Heart left ventricle (tissue), 16 donors: ENCODE measurements around the gene CSMD2. TPM values are rescaled to one million over a fixed set of nuclear protein-coding genes. Genes with fewer than 3 reads are reported as not detected.

Experiments
- ATAC-seq, 4 donors: fragments of 200-7000 bp; cut with Tn5 transposase; one replicate each; pipeline ENCODE4 v1.9.1; 2020 to 2022; ENCODE audit warnings: moderate library complexity in 4 of 4, mild to moderate bottlenecking in 3 of 4, moderate number of reproducible peaks in 1 of 4
- DNase-seq, 5 donors: peaks; one replicate each; pipeline ENCODE4 v3.0.0-alpha.2; 2020
- H3K27ac ChIP-seq, 12 donors: fragments of 200-600 bp; sonication (generic) in 4 of 12; one replicate each; pipeline versions ENCODE4 v1.5.0 to v1.8.0; 2016 to 2022; ENCODE audit warnings: mild to moderate bottlenecking in 2 of 12
- H3K27me3 ChIP-seq, 9 donors: fragments of 200-600 bp; sonication (generic) in 2 of 9; one replicate each; pipeline versions ENCODE4 v1.5.1 to v1.8.0; 2016 to 2022; ENCODE audit warnings: mild to moderate bottlenecking in 3 of 9
- H3K36me3 ChIP-seq, 9 donors: fragments of 200-600 bp; sonication (generic) in 2 of 9; one replicate each; pipeline versions ENCODE4 v1.5.0 to v1.8.0; 2018 to 2022; ENCODE audit warnings: mild to moderate bottlenecking in 2 of 9
- H3K4me1 ChIP-seq, 12 donors: fragments of 200-600 bp; sonication (generic) in 4 of 12; one replicate each; pipeline versions ENCODE4 v1.5.0 to v1.8.0; 2016 to 2022; ENCODE audit warnings: mild to moderate bottlenecking in 3 of 12
- H3K4me3 ChIP-seq, 12 donors: fragments of 200-600 bp; sonication (generic) in 4 of 12; one replicate each; pipeline versions ENCODE4 v1.5.0 to v1.8.0; 2017 to 2022; ENCODE audit warnings: mild to moderate bottlenecking in 9 of 12, moderate library complexity in 4 of 12
- H3K9me3 ChIP-seq, 12 donors: fragments of 200-600 bp; sonication (generic) in 4 of 12; one replicate each; pipeline versions ENCODE4 v1.5.0 to v1.8.0; 2016 to 2022; ENCODE audit warnings: mild to moderate bottlenecking in 1 of 12
- POLR2A ChIP-seq, 2 donors: fragments of 450-650 bp; IDR thresholded peaks; one replicate each; pipeline ENCODE4 v1.6.1; 2017; ENCODE audit warnings: antibody characterized with exemption in 2 of 2, mild to moderate bottlenecking in 2 of 2, moderate library complexity in 2 of 2
- WGBS, 4 donors: extraction: QIAGEN DNeasy Blood & Tissue Kit in 2 of 4; methylation state at CpG; one replicate each; pipeline versions ENCODE4 v1.1.5 to v1.1.7; 2013 to 2018; 5-methylcytosine and 5-hydroxymethylcytosine counted together
- intact Hi-C, 10 donors: fragments of 100-400 bp; cut with DNase I; formaldehyde crosslinking; loops; one replicate each; pipeline versions ENCODE4 v1.11.1 to v1.14.2; 2022
- polyA plus RNA-seq, 2 donors: library from polyadenylated mRNA; stranded (reverse); fragments of 200-250 nt; gene quantifications; one replicate each; pipeline ENCODE4 v1.2.3, GENCODE V29; 2013
- total RNA-seq, 9 donors: library from RNA; depleted of rRNA in 2 of 9; stranded (reverse); fragments of >200 nt in 2 of 9; fragmentation: NEBNext Ultra II Directional in 3 of 9; extraction: Animal tissue kit (Norgen Biotek cat#: 25700) in 3 of 9; gene quantifications; one replicate each; pipeline versions ENCODE4 v1.1.0 to v1.2.4, GENCODE V29; 2016 to 2023
- TF ChIP-seq, protein P1 (sequence below), 12 donors: fragments of 200-600 bp; sonication (generic) in 4 of 12; IDR thresholded peaks; one replicate each; pipeline versions ENCODE4 v1.5.0 to v1.8.0; 2018 to 2022; ENCODE audit warnings: antibody characterized with exemption in 12 of 12, mild to moderate bottlenecking in 5 of 12
- donor health status: ischemic (EF 13 %, LVEDD 7.1; RV severe dilation, severe dysfunction).
- donor health status: healthy with polysubstance abuse.
- donor health status: DM: no; HTN: yes; CAD: no.
- donor health status: DM: no; HTN: no; CAD: no.
- donor health status: ischemic (EF 25% LVEDD 6.9; RV normal size, moderate dysfunction).
- donor health status: ischemic (EF 25% LVEDD 5.7; RV mildly dilated, moderate dysfunction).
- donor health status: healthy.
- donor health status: DM: yes; HTN: yes; CAD: no.
- donor health status: ischemic (EF 35%, LVEDD 5.7; RV mildly dilated, moderate dysfunction).
- donor health status: nonischemic (EF 11% LVEDD 7.7; RV severe dilation, severe dysfunction).
- donor health status: DM: yes; HTN: yes; CAD: no.
- donor health status: PGD.
- donor health status: ischemic (EF 29% LVEDD 5.4; RV normal size, mild dysfunction).
- donor health status: nonischemic (EF 23%, LVEDD 6.1; RV moderate dilation, normal function).

Gene CSMD2
- total and polyA plus RNA-seq, 11 donors = 0.02 to 0.79 (median 0.22) TPM

DNA sequence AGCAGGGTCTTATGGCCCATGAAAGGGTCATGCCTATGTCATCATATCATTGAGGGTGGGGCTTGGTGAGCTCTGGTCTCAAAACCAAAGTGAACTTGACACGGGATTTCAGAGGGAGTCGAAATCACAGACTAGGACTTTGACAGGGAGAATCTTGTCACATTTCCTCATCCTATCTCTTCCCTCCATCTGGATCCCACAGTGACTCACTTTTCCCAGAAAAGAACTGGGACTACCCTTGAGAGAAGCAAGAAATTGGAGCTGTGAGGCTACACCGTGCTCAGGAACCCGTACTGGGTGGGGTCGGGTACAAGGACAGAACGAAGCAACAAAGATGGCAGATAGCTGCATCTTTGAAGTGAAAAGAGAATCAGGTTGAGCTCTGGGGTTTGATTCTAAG is 623.1 kb downstream of the CSMD2 start:
- intact Hi-C loops = no loop called here
- H3K9me3 ChIP-seq = no peaks in the 10 kb centered on the region
- H3K36me3 ChIP-seq = no peaks in the 10 kb centered on the region
- DNase-seq (no peak), ATAC-seq (no peak)
- H3K27ac ChIP-seq = no peak overlapping the region
- no peaks in the 10 kb centered on the region for H3K27me3 ChIP-seq
- no peak overlapping the region for H3K4me3 ChIP-seq
- WGBS, 4 donors = 90 to 94% (median 92%) methylated on average over 6 of the region's 6 CpGs
- no peak for TF ChIP-seq POLR2A (IDR thresholded peaks at IDR 0.05)
- TF ChIP-seq, protein P1, sequence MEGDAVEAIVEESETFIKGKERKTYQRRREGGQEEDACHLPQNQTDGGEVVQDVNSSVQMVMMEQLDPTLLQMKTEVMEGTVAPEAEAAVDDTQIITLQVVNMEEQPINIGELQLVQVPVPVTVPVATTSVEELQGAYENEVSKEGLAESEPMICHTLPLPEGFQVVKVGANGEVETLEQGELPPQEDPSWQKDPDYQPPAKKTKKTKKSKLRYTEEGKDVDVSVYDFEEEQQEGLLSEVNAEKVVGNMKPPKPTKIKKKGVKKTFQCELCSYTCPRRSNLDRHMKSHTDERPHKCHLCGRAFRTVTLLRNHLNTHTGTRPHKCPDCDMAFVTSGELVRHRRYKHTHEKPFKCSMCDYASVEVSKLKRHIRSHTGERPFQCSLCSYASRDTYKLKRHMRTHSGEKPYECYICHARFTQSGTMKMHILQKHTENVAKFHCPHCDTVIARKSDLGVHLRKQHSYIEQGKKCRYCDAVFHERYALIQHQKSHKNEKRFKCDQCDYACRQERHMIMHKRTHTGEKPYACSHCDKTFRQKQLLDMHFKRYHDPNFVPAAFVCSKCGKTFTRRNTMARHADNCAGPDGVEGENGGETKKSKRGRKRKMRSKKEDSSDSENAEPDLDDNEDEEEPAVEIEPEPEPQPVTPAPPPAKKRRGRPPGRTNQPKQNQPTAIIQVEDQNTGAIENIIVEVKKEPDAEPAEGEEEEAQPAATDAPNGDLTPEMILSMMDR (IDR thresholded peaks at IDR 0.05) = no peak
- no peaks in the 10 kb centered on the region for H3K4me1 ChIP-seq

GRCh38 chr1:33537885-33538284 is 627.1 kb downstream of the CSMD2 start:
- intact Hi-C loops = no loop called here
- Histone ChIP-seq H3K36me3 (no peaks in the 10 kb centered on the region), H3K27me3 (no peaks in the 10 kb centered on the region), H3K4me3 (no peak overlapping the region), H3K27ac (no peak overlapping the region), H3K9me3 (no peaks in the 10 kb centered on the region), H3K4me1 (no peaks in the 10 kb centered on the region)
- no peak for ATAC-seq
- TF ChIP-seq POLR2A (IDR thresholded peaks at IDR 0.05) = no peak
- TF ChIP-seq, protein P1 (IDR thresholded peaks at IDR 0.05) = no peak
- no peak for DNase-seq
- 96 to 97% (median 97%) methylated on average over 5 of the region's 5 CpGs for WGBS, 4 donors

DNA sequence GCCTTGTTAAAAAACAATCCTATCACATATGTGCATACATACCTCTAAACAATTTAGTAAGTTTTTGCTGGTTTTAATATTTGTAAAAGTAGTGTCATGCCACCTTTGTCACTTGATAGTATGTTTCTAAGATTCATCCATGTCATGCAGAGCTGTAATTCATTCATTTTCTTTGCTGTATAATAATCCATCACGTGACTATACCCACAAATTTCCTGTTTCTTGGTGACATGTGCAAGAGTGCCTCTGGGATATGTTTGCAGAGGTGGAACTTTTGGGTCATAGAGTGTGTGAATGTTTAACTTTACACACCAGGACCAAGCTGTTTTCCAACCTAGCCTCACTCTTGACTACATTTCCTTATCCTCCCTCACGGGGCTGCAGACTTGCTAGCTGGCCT is 629.7 kb downstream of the CSMD2 start:
- H3K27me3 ChIP-seq = no peaks in the 10 kb centered on the region
- no peaks in the 10 kb centered on the region for H3K36me3 ChIP-seq
- no peak overlapping the region for H3K4me3 ChIP-seq
- DNase-seq (no peak), ATAC-seq (no peak)
- H3K4me1 ChIP-seq = no peaks in the 10 kb centered on the region
- H3K27ac ChIP-seq = no peak overlapping the region
- intact Hi-C loops = no loop called here
- TF ChIP-seq, protein P1 (IDR thresholded peaks at IDR 0.05) = no peak
- TF ChIP-seq POLR2A (IDR thresholded peaks at IDR 0.05) = no peak
- WGBS, 4 donors = 73 to 86% (median 82%) methylated on average over 2 of the region's 2 CpGs
- no peaks in the 10 kb centered on the region for H3K9me3 ChIP-seq

- 91 to 95% (median 93%) methylated on average over 12 to 13 of the region's 13 CpGs for WGBS, 4 donors
- no peak overlapping the region for H3K27ac ChIP-seq
- DNase-seq = no peak
- intact Hi-C loops = no loop called here
- no peak for ATAC-seq
- no peaks in the 10 kb centered on the region for H3K9me3 ChIP-seq
- H3K4me3 ChIP-seq = no peak overlapping the region
- no peaks in the 10 kb centered on the region for H3K36me3 ChIP-seq
- TF ChIP-seq POLR2A (IDR thresholded peaks at IDR 0.05) = no peak
- TF ChIP-seq, protein P1 (IDR thresholded peaks at IDR 0.05) = no peak
- no peaks in the 10 kb centered on the region for H3K27me3 ChIP-seq
- no peaks in the 10 kb centered on the region for H3K4me1 ChIP-seq
Observed at GRCh38 chr1:33532936-33533335, 632.1 kb downstream of the CSMD2 start.
